Activated naive CD8-positive, alpha-beta T cell treated with anti-CD3 and anti-CD28 coated beads for 36 hours (primary cell): Measurements from ENCODE around the gene TMEM169. TPM values are rescaled to one million over a fixed set of nuclear protein-coding genes. Genes with fewer than 3 reads are reported as not detected.

Experiments used
- DNase-seq: peaks from one replicate; pipeline ENCODE4 v3.0.0; 2021
- H3K27ac Mint-ChIP-seq: one replicate; pipeline ENCODE4 v1.8.0; 2022; ENCODE audit warnings: mild to moderate bottlenecking, moderate library complexity, mixed read lengths
- H3K27me3 Mint-ChIP-seq: one replicate; pipeline ENCODE4 v1.8.0; 2022; ENCODE audit warnings: mild to moderate bottlenecking, mixed read lengths
- H3K36me3 Mint-ChIP-seq: one replicate; pipeline ENCODE4 v1.8.0; 2021; ENCODE audit warnings: mild to moderate bottlenecking, mixed read lengths
- H3K4me1 Mint-ChIP-seq: one replicate; pipeline ENCODE4 v1.8.0; 2021; ENCODE audit warnings: mixed read lengths
- H3K4me3 Mint-ChIP-seq: one replicate; pipeline ENCODE4 v1.8.0; 2022; ENCODE audit warnings: mild to moderate bottlenecking, moderate library complexity, mixed read lengths
- H3K9me3 Mint-ChIP-seq: one replicate; pipeline ENCODE4 v1.8.0; 2022; ENCODE audit warnings: mixed read lengths
- total RNA-seq, 2 experiments: library from RNA; stranded (reverse); gene quantifications; one replicate each; pipeline ENCODE4 v1.2.3, GENCODE V29; 2021

The TMEM169 gene
- under 1 TPM; 0.40 to 0.41 TPM for total RNA-seq

- Mint-ChIP-seq H3K4me3 (peak within 1 kb of the TSS; percentile 97), H3K9me3 (peaks cover 3% of the 10 kb centered on the region), H3K27me3 (no peaks in the 10 kb centered on the region), H3K4me1 (peaks cover 39% of the 10 kb centered on the region), H3K27ac (peak within 1 kb of the TSS; percentile 82), H3K36me3 (no peaks in the 10 kb centered on the region)
- peak; percentile 79 for DNase-seq
These were observed at the start of gene TMEM169, which contains the start of gene PECR for GRCh38 chr2:216081487-216082116. Gene TMEM169, plus strand, starts transcription at chr2:216081919. Its CDS starts 14,045 bp downstream, at chr2:216095964. Gene PECR, minus strand, starts transcription at chr2:216081809. Its CDS starts 68 bp downstream, at chr2:216081741.

GRCh38 chr2:216031960-216032689 is 49.6 kb upstream of the TMEM169 start:
- H3K27me3 Mint-ChIP-seq = no peaks in the 10 kb centered on the region
- H3K9me3 Mint-ChIP-seq = no peaks in the 10 kb centered on the region
- no peak for DNase-seq
- H3K27ac Mint-ChIP-seq = peak overlapping the region; percentile 89
- H3K4me3 Mint-ChIP-seq = peak overlapping the region; percentile 52
- H3K4me1 Mint-ChIP-seq = peaks cover 39% of the 10 kb centered on the region
- peaks cover 11% of the 10 kb centered on the region for H3K36me3 Mint-ChIP-seq

DNA sequence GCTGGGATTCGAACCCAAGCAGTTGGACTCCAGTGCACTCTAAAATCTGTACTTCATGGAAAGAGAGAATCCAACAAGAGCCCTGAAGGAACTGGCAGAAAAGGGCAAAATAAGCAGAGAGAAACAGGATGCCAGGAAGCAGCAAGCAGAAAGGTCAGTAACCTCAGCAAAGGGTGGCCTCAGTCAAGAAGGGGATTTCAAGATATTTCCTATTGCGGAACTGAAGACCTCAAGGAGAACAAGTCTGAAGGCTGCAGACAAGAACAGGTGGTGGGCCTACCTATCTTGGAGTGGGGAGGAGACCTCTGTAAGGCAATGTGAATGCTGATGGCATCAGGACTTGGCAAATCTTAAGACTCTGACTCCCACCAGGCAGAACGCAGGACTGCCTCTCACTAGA is 48.3 kb upstream of the TMEM169 start:
- DNase-seq = no peak
- Mint-ChIP-seq H3K27me3 (no peaks in the 10 kb centered on the region), H3K36me3 (peaks cover 11% of the 10 kb centered on the region), H3K27ac (no peak overlapping the region), H3K4me3 (no peak overlapping the region), H3K4me1 (peaks cover 39% of the 10 kb centered on the region), H3K9me3 (no peaks in the 10 kb centered on the region)

DNA sequence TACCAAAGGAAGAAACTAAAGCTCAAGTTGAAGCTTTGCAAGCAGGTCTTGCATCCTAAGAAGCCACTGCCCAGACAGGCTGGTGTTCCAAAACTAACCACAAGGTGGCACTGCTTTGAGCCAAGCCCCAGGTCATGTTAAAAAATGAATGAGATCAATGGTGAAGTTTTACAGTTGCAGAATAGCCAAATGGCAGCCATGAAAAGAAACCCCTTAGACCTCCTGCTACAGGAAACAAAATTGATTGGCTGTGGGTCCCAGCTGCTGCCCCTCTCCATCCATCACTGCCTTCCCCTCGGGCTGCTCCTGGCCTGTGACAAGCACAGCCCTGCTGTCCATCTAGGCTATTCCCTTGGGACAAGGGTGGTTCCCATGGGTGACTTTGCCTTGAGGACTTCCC is 47.7 kb upstream of the TMEM169 start:
- no peaks in the 10 kb centered on the region for H3K9me3 Mint-ChIP-seq
- no peak overlapping the region for H3K4me3 Mint-ChIP-seq
- no peaks in the 10 kb centered on the region for H3K27me3 Mint-ChIP-seq
- peaks cover 39% of the 10 kb centered on the region for H3K4me1 Mint-ChIP-seq
- H3K27ac Mint-ChIP-seq = no peak overlapping the region
- peaks cover 11% of the 10 kb centered on the region for H3K36me3 Mint-ChIP-seq
- peak; percentile 69 for DNase-seq

DNA sequence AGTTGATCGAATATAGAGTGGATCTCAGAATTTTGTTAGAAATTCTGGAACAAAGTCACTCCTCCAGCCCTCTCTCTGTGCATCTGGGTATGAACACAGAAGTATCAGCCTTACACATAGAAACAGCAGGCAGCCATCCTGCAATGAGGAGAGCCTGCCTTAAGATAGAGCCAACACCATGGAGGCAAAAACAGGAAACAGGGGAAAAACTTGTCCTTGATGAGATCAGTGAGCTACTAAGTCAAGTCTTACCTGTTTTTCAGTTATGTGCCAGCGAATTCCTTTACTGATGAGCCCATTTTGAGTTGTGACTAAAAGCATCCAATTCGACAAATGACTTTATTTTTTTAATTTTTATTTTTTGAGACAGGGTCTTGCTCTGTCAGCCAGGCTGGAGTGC is 41.8 kb upstream of the TMEM169 start:
- Mint-ChIP-seq H3K4me1 (peaks cover 2% of the 10 kb centered on the region), H3K27ac (peak overlapping the region; percentile 21), H3K4me3 (no peak overlapping the region), H3K9me3 (no peaks in the 10 kb centered on the region), H3K36me3 (peaks cover 2% of the 10 kb centered on the region), H3K27me3 (no peaks in the 10 kb centered on the region)
- no peak for DNase-seq

DNA sequence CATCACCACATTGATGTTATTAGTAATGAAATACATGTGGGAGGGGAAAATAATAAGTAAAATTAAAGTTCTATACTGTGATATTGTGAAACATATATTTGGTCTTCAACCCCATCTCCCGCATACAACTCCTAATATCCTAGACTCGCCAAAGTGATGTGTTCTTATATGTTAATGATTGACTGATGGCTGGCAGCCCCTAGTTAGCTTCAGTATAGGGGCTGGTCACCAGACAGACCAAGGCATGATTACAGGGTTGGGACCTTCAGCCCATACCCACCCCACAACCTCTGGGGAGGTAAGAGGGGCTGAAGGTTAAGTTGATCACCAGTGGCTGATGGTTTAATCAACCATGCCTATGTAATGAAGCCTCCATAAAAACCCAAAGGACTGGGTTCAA is 40.3 kb upstream of the TMEM169 start:
- DNase-seq = no peak
- H3K9me3 Mint-ChIP-seq = no peaks in the 10 kb centered on the region
- no peaks in the 10 kb centered on the region for H3K27me3 Mint-ChIP-seq
- H3K27ac Mint-ChIP-seq = no peak overlapping the region
- H3K36me3 Mint-ChIP-seq = peaks cover 2% of the 10 kb centered on the region
- H3K4me3 Mint-ChIP-seq = no peak overlapping the region
- H3K4me1 Mint-ChIP-seq = peaks cover 9% of the 10 kb centered on the region

DNA sequence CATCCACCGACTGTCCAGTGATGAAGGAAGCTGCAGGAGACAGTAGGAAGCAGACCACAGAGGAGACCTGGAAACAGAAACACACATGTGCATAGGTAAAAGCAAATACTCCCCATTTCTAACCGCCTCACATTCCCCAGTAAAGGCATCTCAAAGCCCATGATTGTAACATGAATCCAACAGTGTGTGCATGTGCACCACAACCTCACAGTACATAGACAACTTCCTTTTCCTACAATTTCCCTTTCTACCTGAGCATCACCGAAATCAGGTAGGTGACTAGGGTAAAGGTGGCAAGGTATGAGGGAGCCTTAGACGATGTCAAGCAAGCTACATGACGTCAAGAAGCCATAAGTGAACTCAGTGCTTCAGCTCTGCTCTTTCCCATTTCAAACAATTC is 37.8 kb upstream of the TMEM169 start:
- Mint-ChIP-seq H3K4me1 (peaks cover 9% of the 10 kb centered on the region), H3K36me3 (peaks cover 2% of the 10 kb centered on the region), H3K4me3 (no peak overlapping the region), H3K27me3 (no peaks in the 10 kb centered on the region), H3K9me3 (no peaks in the 10 kb centered on the region), H3K27ac (no peak overlapping the region)
- DNase-seq = no peak

GRCh38 chr2:216044883-216045486 is 36.7 kb upstream of the TMEM169 start:
- no peaks in the 10 kb centered on the region for H3K36me3 Mint-ChIP-seq
- H3K4me1 Mint-ChIP-seq = peaks cover 9% of the 10 kb centered on the region
- no peaks in the 10 kb centered on the region for H3K27me3 Mint-ChIP-seq
- no peak overlapping the region for H3K4me3 Mint-ChIP-seq
- H3K9me3 Mint-ChIP-seq = no peaks in the 10 kb centered on the region
- H3K27ac Mint-ChIP-seq = no peak overlapping the region
- no peak for DNase-seq

- H3K9me3 Mint-ChIP-seq = no peaks in the 10 kb centered on the region
- no peak overlapping the region for H3K4me3 Mint-ChIP-seq
- H3K27ac Mint-ChIP-seq = no peak overlapping the region
- no peak for DNase-seq
- no peaks in the 10 kb centered on the region for H3K27me3 Mint-ChIP-seq
- peaks cover 9% of the 10 kb centered on the region for H3K4me1 Mint-ChIP-seq
- no peaks in the 10 kb centered on the region for H3K36me3 Mint-ChIP-seq
These were observed 34.3 kb upstream of the TMEM169 start for GRCh38 chr2:216047397-216047796.

DNA sequence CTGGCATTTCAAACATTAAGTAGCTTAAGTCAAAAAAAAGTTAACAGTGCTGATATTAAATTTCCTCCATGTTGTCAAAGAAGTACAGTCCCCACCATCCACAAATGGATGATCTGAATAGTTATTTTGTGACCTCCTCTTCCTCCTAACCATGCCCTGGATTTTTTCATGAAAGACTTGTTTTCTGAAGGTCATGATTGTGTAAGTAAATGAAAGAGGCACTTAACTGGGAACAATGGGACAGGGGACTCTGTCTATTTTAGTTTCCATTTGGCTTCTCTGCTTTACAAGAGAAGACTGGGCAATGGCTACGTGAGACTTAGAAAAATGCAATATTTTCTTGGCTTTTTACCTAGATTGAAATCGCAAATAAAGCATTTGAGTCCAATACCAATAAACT is 32.3 kb upstream of the TMEM169 start:
- Mint-ChIP-seq H3K36me3 (peaks cover 3% of the 10 kb centered on the region), H3K9me3 (no peaks in the 10 kb centered on the region), H3K4me3 (no peak overlapping the region), H3K27me3 (no peaks in the 10 kb centered on the region), H3K27ac (no peak overlapping the region), H3K4me1 (peaks cover 9% of the 10 kb centered on the region)
- DNase-seq = no peak

DNA sequence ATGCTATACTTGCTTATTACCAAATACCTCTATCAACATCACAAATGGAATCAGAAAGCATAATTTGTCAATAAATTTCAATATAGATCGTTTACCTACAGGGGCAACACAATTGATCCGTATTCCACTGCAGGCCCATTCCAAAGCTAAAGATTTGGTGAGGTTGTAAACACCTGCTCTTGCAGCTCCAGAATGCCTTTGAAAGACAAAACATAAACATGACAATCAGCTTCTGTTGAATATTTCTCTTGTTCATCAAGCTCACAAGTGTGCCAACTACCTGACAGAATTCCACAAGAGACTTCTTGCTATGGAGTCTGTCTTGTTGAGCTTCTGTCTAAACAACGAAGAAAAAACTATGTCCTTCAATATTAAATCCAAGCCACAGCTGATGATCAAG is 30.4 kb upstream of the TMEM169 start:
- Mint-ChIP-seq H3K27ac (no peak overlapping the region), H3K27me3 (no peaks in the 10 kb centered on the region), H3K36me3 (peaks cover 3% of the 10 kb centered on the region), H3K4me3 (no peak overlapping the region), H3K4me1 (no peaks in the 10 kb centered on the region), H3K9me3 (no peaks in the 10 kb centered on the region)
- DNase-seq = no peak

GRCh38 chr2:216052420-216052819 is 29.3 kb upstream of the TMEM169 start:
- Mint-ChIP-seq H3K27ac (no peak overlapping the region), H3K27me3 (no peaks in the 10 kb centered on the region), H3K4me1 (peaks cover 8% of the 10 kb centered on the region), H3K36me3 (peaks cover 3% of the 10 kb centered on the region), H3K9me3 (no peaks in the 10 kb centered on the region), H3K4me3 (no peak overlapping the region)
- no peak for DNase-seq

GRCh38 chr2:216055680-216056079 is 26.0 kb upstream of the TMEM169 start:
- DNase-seq = no peak
- H3K27me3 Mint-ChIP-seq = no peaks in the 10 kb centered on the region
- H3K4me1 Mint-ChIP-seq = peaks cover 27% of the 10 kb centered on the region
- no peak overlapping the region for H3K4me3 Mint-ChIP-seq
- H3K9me3 Mint-ChIP-seq = peaks cover 4% of the 10 kb centered on the region
- H3K27ac Mint-ChIP-seq = no peak overlapping the region
- H3K36me3 Mint-ChIP-seq = peaks cover 15% of the 10 kb centered on the region

GRCh38 chr2:216056739-216057138 is 25.0 kb upstream of the TMEM169 start:
- peaks cover 27% of the 10 kb centered on the region for H3K4me1 Mint-ChIP-seq
- peaks cover 4% of the 10 kb centered on the region for H3K9me3 Mint-ChIP-seq
- no peak overlapping the region for H3K4me3 Mint-ChIP-seq
- H3K36me3 Mint-ChIP-seq = peaks cover 15% of the 10 kb centered on the region
- DNase-seq = no peak
- no peaks in the 10 kb centered on the region for H3K27me3 Mint-ChIP-seq
- peak overlapping the region; percentile 91 for H3K27ac Mint-ChIP-seq

DNA sequence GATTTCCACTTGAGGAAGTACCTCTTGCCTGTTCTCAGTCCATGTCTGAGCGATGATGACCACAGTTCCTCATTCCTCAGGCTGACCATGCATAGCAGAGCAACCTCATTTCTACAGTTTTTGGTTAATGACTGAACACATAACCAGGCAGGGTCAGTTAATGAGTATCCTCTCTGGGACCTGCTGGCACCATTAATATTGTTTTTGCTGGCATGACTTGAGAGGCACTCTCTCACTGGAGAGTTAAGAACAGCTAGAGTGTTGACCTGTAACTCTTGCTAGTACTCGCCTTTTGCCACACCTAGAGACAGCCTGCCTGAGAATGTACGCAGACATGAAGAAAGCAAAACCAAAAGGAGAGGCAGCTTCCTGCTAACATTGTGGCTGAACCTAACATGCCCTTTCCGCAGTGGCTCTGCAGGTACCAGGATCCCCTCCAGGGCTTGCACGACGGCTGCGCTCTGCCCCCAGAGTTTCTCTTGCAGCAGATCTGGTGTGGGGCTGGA is 24.0 kb upstream of the TMEM169 start:
- Mint-ChIP-seq H3K4me3 (peak overlapping the region; percentile 74), H3K36me3 (peaks cover 12% of the 10 kb centered on the region), H3K27ac (peak overlapping the region; percentile 91), H3K27me3 (no peaks in the 10 kb centered on the region), H3K9me3 (peaks cover 4% of the 10 kb centered on the region), H3K4me1 (peaks cover 27% of the 10 kb centered on the region)
- peak; percentile 71 for DNase-seq
